GM18517 (cell line): ENCODE measurements around the gene PLA2G2A.
"Not testable (repeated sequence)": the region's sequence is repeated elsewhere in the genome, so short reads cannot be mapped to it uniquely, and the experiment has no call there.

Source experiments
- ATAC-seq: cut with Tn5 transposase; IDR thresholded peaks from one replicate; pipeline ENCODE4 v1.9.1; 2021; ENCODE audit warnings: mild to moderate bottlenecking, moderate library complexity; ENCODE audit not compliant: unreplicated experiment

PLA2G2A gene

DNA sequence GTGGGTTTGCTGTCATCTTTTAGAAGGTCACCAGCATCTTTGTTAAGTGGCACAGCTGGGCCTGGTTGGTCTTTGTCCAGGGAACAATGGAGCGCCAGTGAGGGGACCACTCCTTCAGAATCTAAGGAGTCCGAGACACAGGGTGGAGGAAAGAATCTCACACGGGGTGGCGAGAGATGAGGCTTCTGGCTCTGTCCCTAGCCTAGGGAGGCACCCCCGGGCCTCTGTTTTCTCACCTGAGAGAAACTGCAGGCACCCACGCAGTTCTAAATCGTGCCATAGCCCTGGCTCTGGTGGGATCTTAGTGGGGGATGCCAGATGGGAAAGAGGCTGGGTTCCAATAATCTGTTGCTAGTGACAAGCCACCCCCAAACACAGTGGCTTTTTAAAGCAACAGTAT, 45.1 kb downstream of the PLA2G2A start:
- no peak for ATAC-seq

DNA sequence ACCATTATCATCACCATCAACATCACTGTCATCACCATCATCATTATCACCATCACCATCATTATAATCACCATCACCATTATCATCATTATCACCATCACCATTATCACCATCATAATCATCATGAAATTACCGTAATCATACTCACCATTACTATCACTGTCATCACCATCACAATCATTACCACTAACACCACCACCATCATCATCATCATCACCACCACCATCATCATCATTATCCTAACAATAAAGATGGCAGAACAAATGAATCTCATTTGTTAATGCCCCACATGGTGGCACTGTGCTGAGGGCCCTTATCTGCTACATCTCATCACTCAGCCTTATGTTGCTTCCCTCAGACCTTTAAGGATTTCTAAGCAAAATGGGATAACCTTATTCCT, 46.6 kb downstream of the PLA2G2A start:
- no peak for ATAC-seq

DNA sequence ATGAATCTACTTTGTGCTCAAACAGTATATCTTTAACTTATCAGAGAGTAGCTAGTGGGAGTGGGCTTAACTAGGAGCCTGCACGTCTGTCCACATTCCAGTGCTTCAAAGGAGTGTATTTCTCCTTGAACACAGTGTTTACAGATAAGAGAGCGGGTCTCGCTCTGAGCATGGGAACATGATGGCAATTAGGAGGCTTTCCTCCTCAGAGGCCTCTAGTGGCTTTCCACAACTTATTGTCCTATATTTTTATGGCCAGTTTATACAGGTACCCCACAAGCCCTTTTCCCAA, 52.3 kb downstream of the PLA2G2A start:
- ATAC-seq, result not testable (repeated sequence)

DNA sequence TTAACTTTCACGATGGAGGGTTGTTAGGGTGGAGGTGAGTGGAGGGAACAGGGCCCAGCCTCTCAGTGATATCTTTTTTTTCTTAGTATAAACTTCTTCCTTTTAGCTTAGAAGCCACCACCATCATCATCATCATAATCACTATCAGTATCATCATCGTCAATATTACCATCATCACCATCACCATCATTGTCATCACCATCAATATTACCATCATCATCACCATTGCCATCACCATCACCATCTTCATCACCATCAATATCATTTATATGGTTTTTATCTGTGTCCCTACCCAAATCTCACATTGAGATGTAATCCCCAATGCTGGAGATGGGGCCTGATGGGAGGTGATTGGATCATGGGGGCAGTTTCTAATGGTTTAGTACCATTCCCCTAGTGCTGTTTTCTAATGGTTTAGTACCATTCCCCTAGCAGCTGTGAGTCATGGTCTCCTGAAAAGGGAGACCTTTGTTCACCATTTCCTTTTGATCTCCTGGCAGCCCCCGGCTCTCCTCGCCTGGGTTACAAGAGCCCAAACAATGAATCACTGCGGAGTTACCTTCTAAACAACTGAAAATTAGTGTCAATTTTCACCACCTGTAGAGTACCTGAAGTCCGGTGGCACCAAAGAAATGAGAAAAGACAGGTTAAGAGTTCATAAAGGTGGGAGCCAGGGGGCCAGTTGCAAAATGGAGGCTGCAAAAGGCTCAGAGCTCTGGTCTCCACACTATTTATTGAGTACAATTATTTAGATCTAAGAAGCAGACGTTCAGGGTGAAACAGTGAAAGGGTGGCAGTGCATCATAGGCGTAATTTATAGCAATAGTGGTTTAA, 52.9 kb downstream of the PLA2G2A start:
- no peak for ATAC-seq
